A549 (cell line): Measurements from ENCODE around the gene DLX4. TPM values are rescaled to one million over a fixed set of nuclear protein-coding genes. Genes with fewer than 3 reads are reported as not detected.

Experiments
- ATAC-seq, 2 experiments: fragments of 200-7000 bp in 1 of 2; fragments of >200 bp in 1 of 2; cut with Nextera tagmentation in 1 of 2; cut with Tn5 transposase in 1 of 2; 3 replicates each; pipeline versions ENCODE4 v1.8.0 to v1.9.1; 2018 to 2020; ENCODE audit warnings: mild to moderate bottlenecking in 1 of 2, moderate library complexity in 1 of 2
- CTCF ChIA-PET: fragments of 300-600 bp; sonication (Branson Sonifier 250); formaldehyde crosslinking; extraction: SDS; loops from one replicate; lab custom pipeline; 2021; ENCODE audit warnings: antibody characterized with exemption, inconsistent platforms; lab: Yijun Ruan, JAX
- POLR2A ChIA-PET: fragments of 350-600 bp; formaldehyde crosslinking; extraction: SDS; loops from one replicate; lab custom pipeline; 2021; ENCODE audit warnings: antibody characterized with exemption, inconsistent platforms; lab: Yijun Ruan, JAX
- DNase-seq, 2 experiments: peaks; one replicate each; pipeline versions ENCODE4 v3.0.0 to v3.0.0-alpha.2; 2011 to 2016; ENCODE audit warnings: low read depth in 1 of 2, low spot score in 1 of 2
- FAIRE-seq: peaks from 2 replicates; lab custom pipeline; 2011; peaks lifted over from hg19 to GRCh38; lab: Jason Lieb, UNC
- H3K27ac ChIP-seq, 2 experiments: fragments of >200 bp; sonication (Bioruptor Twin); formaldehyde crosslinking; 3 replicates each; pipeline ENCODE4 v1.5.1; 2016 to 2017
- H3K4me1 ChIP-seq: fragments of >200 bp; sonication (Bioruptor Twin); formaldehyde crosslinking; 3 replicates; pipeline ENCODE4 v1.6.1; 2016
- H3K4me2 ChIP-seq: fragments of >200 bp; sonication (Bioruptor Twin); formaldehyde crosslinking; 3 replicates; pipeline ENCODE4 v1.6.1; 2016
- H3K4me3 ChIP-seq: fragments of >200 bp; sonication (Bioruptor Twin); formaldehyde crosslinking; 3 replicates; pipeline ENCODE4 v1.5.1; 2016
- H3K9me3 ChIP-seq: fragments of >200 bp; sonication (Bioruptor Twin); formaldehyde crosslinking; 3 replicates; pipeline ENCODE4 v1.6.1; 2016
- CBX2 ChIP-seq: fragments of 200-600 bp; sonication (generic); IDR thresholded peaks from 2 replicates; pipeline ENCODE4 v1.6.1; 2016; ENCODE audit warnings: low read depth, mild to moderate bottlenecking, borderline replicate concordance
- CTCF ChIP-seq: fragments of >200 bp; sonication (Bioruptor Twin); formaldehyde crosslinking; IDR thresholded peaks from 3 replicates; pipeline ENCODE4 v1.5.1; 2016
- E2F6 ChIP-seq: IDR thresholded peaks from 2 replicates; pipeline ENCODE4 v1.6.1; 2012; ENCODE audit warnings: low read depth, borderline replicate concordance
- FOSB ChIP-seq: fragments of 250-450 bp; sonication (Bioruptor Pico); IDR thresholded peaks from 2 replicates; pipeline ENCODE4 v1.5.0; 2020; ENCODE audit warnings: mild to moderate bottlenecking, moderate library complexity
- FOXS1 ChIP-seq: fragments of 250-450 bp; sonication (Bioruptor Pico); IDR thresholded peaks from 2 replicates; pipeline ENCODE4 v1.5.0; 2020; ENCODE audit warnings: mild to moderate bottlenecking, moderate library complexity
- HES2 ChIP-seq: fragments of >200 bp; sonication (Bioruptor Twin); formaldehyde crosslinking; IDR thresholded peaks from 2 replicates; pipeline ENCODE4 v1.6.1; 2016
- HEYL ChIP-seq: fragments of 250-450 bp; sonication (Bioruptor Pico); IDR thresholded peaks from 2 replicates; pipeline ENCODE4 v1.8.0; 2021; ENCODE audit warnings: mild to moderate bottlenecking, moderate library complexity
- JUN ChIP-seq, 2 experiments: fragments of >200 bp; sonication (Bioruptor Twin); formaldehyde crosslinking; IDR thresholded peaks; 2 replicates in 1 of 2; 3 replicates in 1 of 2; pipeline ENCODE4 v1.6.1; 2016 to 2017
- MAX ChIP-seq: IDR thresholded peaks from 2 replicates; pipeline ENCODE4 v1.6.1; 2012
- MYC ChIP-seq: IDR thresholded peaks from 2 replicates; pipeline ENCODE4 v1.6.1; 2012; ENCODE audit warnings: mild to moderate bottlenecking, inconsistent platforms, low read length, improper control_type of control experiment, borderline replicate concordance
- REST ChIP-seq: fragments of 200-600 bp; sonication (generic); IDR thresholded peaks from 2 replicates; pipeline ENCODE4 v1.6.1; 2016; ENCODE audit warnings: antibody characterized with exemption, mild to moderate bottlenecking, moderate library complexity
- WGBS: methylation state at CpG from one replicate; pipeline ENCODE4 v1.1.6; 2017; ENCODE audit errors: missing lambda C conversion rate; 5-methylcytosine and 5-hydroxymethylcytosine counted together
- polyA plus RNA-seq, 4 experiments: library from polyadenylated mRNA; depleted of rRNA in 3 of 4; stranded (reverse); fragments of >200 nt; fragmentation: RNase III in 1 of 4; extraction: RNeasy Plus Mini Kit Qiagen cat#74134 plus additional on column Dnase treatment in 1 of 4; gene quantifications; 2 replicates in 3 of 4; 3 replicates in 1 of 4; pipeline ENCODE4 v1.2.3, GENCODE V29; 2011 to 2017

The DLX4 gene
- polyA plus RNA-seq, 2 of the 4 experiments (the other 2 are of a cell fraction), result 2.9 to 4.1 TPM

GRCh38 chr17:49987290-49987585 is 18.2 kb downstream of the DLX4 start:
- 54% methylated on average over 2 of the region's 2 CpGs for WGBS
- ChIA-PET CTCF (interaction anchor here (4.0 to 82.2 kb wide), 4 partner anchors 8 to 122 kb away, joined by 26 to 2613 read pairs (median 984); partner anchors contain the start of genes DLX3 and TAC4), POLR2A (interaction anchor here (0.6 kb wide), 1 partner anchor 74 kb away, joined by 5 read pairs; no protein-coding TSS in a partner anchor)
- Histone ChIP-seq H3K4me2 (no peak overlapping the region), H3K4me1 (peaks cover 12% of the 10 kb centered on the region), H3K27ac (no peak overlapping the region), H3K9me3 (no peaks in the 10 kb centered on the region), H3K4me3 (no peak overlapping the region)
- FAIRE-seq (no peak), DNase-seq (no peak), ATAC-seq (no peak)
- TF ChIP-seq FOSB (no peak), REST (peak; percentile 29; the same call in 1 of the 2 replicates)

GRCh38 chr17:49987681-49988441 is 18.9 kb downstream of the DLX4 start:
- 27% methylated on average over 17 of the region's 17 CpGs for WGBS
- no peak overlapping the region for H3K4me3 ChIP-seq
- FAIRE-seq (no peak), ATAC-seq (peak; percentile 52 to 81; a peak in 5 of 6 replicates), DNase-seq (peak in 1 of 2 experiments; percentile 59)
- peak overlapping the region; percentile 57 for H3K4me2 ChIP-seq
- no peaks in the 10 kb centered on the region for H3K9me3 ChIP-seq
- CTCF ChIA-PET, result interaction anchor here (0.6 to 82.2 kb wide), 9 partner anchors 8 to 417 kb away, joined by 3 to 2613 read pairs (median 4); partner anchors contain the start of genes DLX3 and TAC4
- H3K4me1 ChIP-seq, result peaks cover 12% of the 10 kb centered on the region
- no peak for TF ChIP-seq FOXS1
- TF ChIP-seq MAX, result 0 out of 2 replicates have a peak, but pooled peaks have one; percentile 29
- peak overlapping the region in 1 of 2 experiments; percentile 41; a peak in 2 of 6 replicates for H3K27ac ChIP-seq
- POLR2A ChIA-PET, result no interaction called here

GRCh38 chr17:49989518-49989880 is 20.5 kb downstream of the DLX4 start:
- peaks cover 15% of the 10 kb centered on the region for H3K4me1 ChIP-seq
- no peak for ATAC-seq
- no peak overlapping the region for H3K4me3 ChIP-seq
- no peak for FAIRE-seq
- H3K9me3 ChIP-seq, result no peaks in the 10 kb centered on the region
- 78% methylated on average over 4 of the region's 4 CpGs for WGBS
- H3K4me2 ChIP-seq, result no peak overlapping the region
- no peak for TF ChIP-seq MYC
- TF ChIP-seq CBX2, result no peak
- TF ChIP-seq MAX, result no peak
- no peak for TF ChIP-seq JUN (IDR thresholded peaks at IDR 0.05)
- no peak for TF ChIP-seq CTCF
- no peak for TF ChIP-seq HES2
- TF ChIP-seq, all 56 proteins: peak for 0
- ChIA-PET POLR2A (no interaction called here), CTCF (interaction anchor here (0.6 to 82.2 kb wide), 15 partner anchors 6 to 433 kb away, joined by 3 to 2613 read pairs (median 4); partner anchors contain the start of genes DLX3 and TAC4)
- DNase-seq, result no peak
- H3K27ac ChIP-seq, result no peak overlapping the region

GRCh38 chr17:49990331-49990730 is 21.3 kb downstream of the DLX4 start:
- CTCF ChIA-PET, result interaction anchor here (0.6 to 82.2 kb wide), 8 partner anchors 5 to 146 kb away, joined by 3 to 2613 read pairs (median 4); partner anchors contain the start of genes DLX3 and TAC4
- TF ChIP-seq HEYL (CRISPR knock-in tag) (no peak), E2F6 (no peak)
- TF ChIP-seq, all 56 proteins: peak for 0
- H3K9me3 ChIP-seq, result no peaks in the 10 kb centered on the region
- WGBS, result 58% methylated on average over 3 of the region's 3 CpGs
- no peak overlapping the region for H3K4me2 ChIP-seq
- peaks cover 19% of the 10 kb centered on the region for H3K4me1 ChIP-seq
- ATAC-seq, result no peak
- POLR2A ChIA-PET, result no interaction called here
- H3K27ac ChIP-seq, result no peak overlapping the region
- no peak overlapping the region for H3K4me3 ChIP-seq
- no peak for FAIRE-seq
- DNase-seq, result no peak
